GM21825 (cell line): ENCODE results near the gene MCU.

Experiments used
- ATAC-seq: cut with Tn5 transposase; IDR thresholded peaks from one replicate; pipeline ENCODE4 v1.9.1; 2021; ENCODE audit warnings: mild to moderate bottlenecking, moderate library complexity; ENCODE audit not compliant: unreplicated experiment

MCU gene

GRCh38 chr10:72930276-72930675 is 238.3 kb downstream of the MCU start:
- ATAC-seq = no peak

DNA sequence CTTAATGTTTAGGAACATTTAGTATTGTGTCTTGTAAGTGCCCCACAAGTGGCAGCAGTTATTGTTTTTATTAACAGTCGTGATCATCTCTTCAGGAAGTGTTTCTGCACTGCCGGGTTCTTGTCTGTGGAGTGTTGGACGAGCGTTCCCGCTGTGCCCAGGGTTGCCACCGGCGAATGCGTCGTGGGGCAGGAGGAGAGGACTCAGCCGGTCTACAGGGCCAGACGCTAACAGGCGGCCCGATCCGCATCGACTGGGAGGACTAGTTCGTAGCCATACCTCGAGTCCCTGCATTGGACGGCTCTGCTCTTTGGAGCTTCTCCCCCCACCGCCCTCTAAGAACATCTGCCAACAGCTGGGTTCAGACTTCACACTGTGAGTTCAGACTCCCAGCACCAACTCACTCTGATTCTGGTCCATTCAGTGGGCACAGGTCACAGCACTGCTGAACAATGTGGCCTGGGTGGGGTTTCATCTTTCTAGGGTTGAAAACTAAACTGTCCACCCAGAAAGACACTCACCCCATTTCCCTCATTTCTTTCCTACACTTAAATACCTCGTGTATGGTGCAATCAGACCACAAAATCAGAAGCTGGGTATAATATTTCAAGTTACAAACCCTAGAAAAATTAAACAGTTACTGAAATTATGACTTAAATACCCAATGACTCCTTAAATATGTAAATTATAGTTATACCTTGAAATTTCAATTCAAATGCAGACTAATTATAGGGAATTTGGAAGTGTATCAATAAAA is 240.5 kb downstream of the MCU start:
- no peak for ATAC-seq

DNA sequence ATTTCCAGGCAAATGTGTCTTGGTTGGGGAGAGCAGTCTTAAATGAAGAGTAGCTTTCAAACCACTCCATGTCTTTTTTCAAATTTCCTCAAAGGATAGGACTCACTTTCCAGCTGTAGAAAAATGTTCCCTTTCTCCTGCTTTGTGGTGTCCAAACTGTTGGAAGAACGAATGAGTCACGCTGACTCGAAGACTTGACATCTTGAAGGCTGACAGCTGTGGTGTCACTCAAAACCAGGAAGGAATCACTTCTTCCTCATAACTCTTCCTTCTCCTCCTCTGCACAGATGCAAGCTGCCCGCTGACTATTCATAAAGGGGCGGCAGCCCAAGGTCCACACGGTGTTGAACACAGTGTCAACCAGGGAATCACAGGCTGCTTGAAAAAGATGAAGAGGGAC is 243.4 kb downstream of the MCU start:
- no peak for ATAC-seq
